Neural crest cell (in vitro differentiated cells): ENCODE data around the gene CFAP221. TPM values are rescaled to one million over a fixed set of nuclear protein-coding genes. Genes with fewer than 3 reads are reported as not detected.

Source experiments
- DNase-seq: peaks from one replicate; pipeline ENCODE4 v3.0.0; 2021; ENCODE audit warnings: low read depth, mixed read lengths, low spot score
- H3K27ac Mint-ChIP-seq: one replicate; pipeline ENCODE4 v1.8.0; 2021; ENCODE audit warnings: mild to moderate bottlenecking, mixed read lengths; ENCODE audit not compliant: unreplicated experiment
- H3K27me3 Mint-ChIP-seq: 2 replicates; pipeline ENCODE4 v1.8.0; 2021; ENCODE audit warnings: low read depth, mild to moderate bottlenecking, mixed read lengths
- H3K36me3 Mint-ChIP-seq: 2 replicates; pipeline ENCODE4 v1.8.0; 2021; ENCODE audit warnings: low read depth, mild to moderate bottlenecking, mixed read lengths
- H3K4me1 Mint-ChIP-seq: 2 replicates; pipeline ENCODE4 v1.8.0; 2021; ENCODE audit warnings: mixed read lengths
- H3K4me3 Mint-ChIP-seq: one replicate; pipeline ENCODE4 v1.8.0; 2021; ENCODE audit warnings: mild to moderate bottlenecking, mixed read lengths
- H3K9me3 Mint-ChIP-seq: 2 replicates; pipeline ENCODE4 v1.8.0; 2021; ENCODE audit warnings: mixed read lengths
- total RNA-seq: library from RNA; stranded (reverse); gene quantifications from 2 replicates; pipeline ENCODE4 v1.2.1, GENCODE V29; 2021
- TF ChIP-seq, protein P1 (sequence below): fragments of 200-600 bp; sonication (generic); conservative IDR thresholded peaks from 2 replicates; pipeline ENCODE4 v1.5.0; 2021; ENCODE audit warnings: antibody characterized with exemption, mild to moderate bottlenecking

The CFAP221 gene
- total RNA-seq, 1 donor from 2014 or later, result 2.0 TPM

- Mint-ChIP-seq H3K27me3 (no peaks in the 10 kb centered on the region), H3K4me3 (no peak overlapping the region), H3K9me3 (peaks cover 7% of the 10 kb centered on the region), H3K27ac (no peak overlapping the region), H3K4me1 (no peaks in the 10 kb centered on the region), H3K36me3 (peaks cover 4% of the 10 kb centered on the region)
- TF ChIP-seq, protein P1, sequence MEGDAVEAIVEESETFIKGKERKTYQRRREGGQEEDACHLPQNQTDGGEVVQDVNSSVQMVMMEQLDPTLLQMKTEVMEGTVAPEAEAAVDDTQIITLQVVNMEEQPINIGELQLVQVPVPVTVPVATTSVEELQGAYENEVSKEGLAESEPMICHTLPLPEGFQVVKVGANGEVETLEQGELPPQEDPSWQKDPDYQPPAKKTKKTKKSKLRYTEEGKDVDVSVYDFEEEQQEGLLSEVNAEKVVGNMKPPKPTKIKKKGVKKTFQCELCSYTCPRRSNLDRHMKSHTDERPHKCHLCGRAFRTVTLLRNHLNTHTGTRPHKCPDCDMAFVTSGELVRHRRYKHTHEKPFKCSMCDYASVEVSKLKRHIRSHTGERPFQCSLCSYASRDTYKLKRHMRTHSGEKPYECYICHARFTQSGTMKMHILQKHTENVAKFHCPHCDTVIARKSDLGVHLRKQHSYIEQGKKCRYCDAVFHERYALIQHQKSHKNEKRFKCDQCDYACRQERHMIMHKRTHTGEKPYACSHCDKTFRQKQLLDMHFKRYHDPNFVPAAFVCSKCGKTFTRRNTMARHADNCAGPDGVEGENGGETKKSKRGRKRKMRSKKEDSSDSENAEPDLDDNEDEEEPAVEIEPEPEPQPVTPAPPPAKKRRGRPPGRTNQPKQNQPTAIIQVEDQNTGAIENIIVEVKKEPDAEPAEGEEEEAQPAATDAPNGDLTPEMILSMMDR, result no peak
- no peak for DNase-seq
Observed at GRCh38 chr2:119574108-119574815, 30.0 kb downstream of the CFAP221 start.

DNA sequence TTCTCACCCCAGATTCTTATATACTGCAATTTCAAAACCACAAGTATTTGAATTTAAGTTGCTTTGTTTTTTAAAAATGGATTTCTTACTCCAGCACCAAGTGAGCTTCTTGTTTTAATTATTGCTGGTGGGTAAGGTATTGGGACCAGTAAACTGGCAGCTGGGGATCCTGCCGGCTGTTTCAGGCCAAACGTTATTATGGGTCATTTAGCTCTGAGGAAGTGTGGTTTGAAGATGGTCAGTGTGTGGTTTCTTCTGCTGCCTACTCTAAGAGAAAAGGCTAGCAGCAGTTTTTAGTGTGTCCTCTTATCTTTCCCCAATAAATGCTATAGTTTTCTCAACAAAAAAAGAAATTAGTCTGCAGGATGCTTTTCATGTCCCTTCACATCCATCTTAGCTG is 30.6 kb downstream of the CFAP221 start:
- no peak overlapping the region for H3K27ac Mint-ChIP-seq
- peaks cover 7% of the 10 kb centered on the region for H3K9me3 Mint-ChIP-seq
- H3K4me1 Mint-ChIP-seq, result no peaks in the 10 kb centered on the region
- TF ChIP-seq, protein P1, result no peak
- no peak for DNase-seq
- H3K27me3 Mint-ChIP-seq, result no peaks in the 10 kb centered on the region
- no peak overlapping the region for H3K4me3 Mint-ChIP-seq
- H3K36me3 Mint-ChIP-seq, result peaks cover under 1% of the 10 kb centered on the region

GRCh38 chr2:119575439-119575838 is 31.2 kb downstream of the CFAP221 start:
- TF ChIP-seq, protein P1, result no peak
- Mint-ChIP-seq H3K4me1 (no peaks in the 10 kb centered on the region), H3K9me3 (peaks cover 5% of the 10 kb centered on the region), H3K36me3 (no peaks in the 10 kb centered on the region), H3K4me3 (no peak overlapping the region), H3K27ac (no peak overlapping the region), H3K27me3 (no peaks in the 10 kb centered on the region)
- no peak for DNase-seq

DNA sequence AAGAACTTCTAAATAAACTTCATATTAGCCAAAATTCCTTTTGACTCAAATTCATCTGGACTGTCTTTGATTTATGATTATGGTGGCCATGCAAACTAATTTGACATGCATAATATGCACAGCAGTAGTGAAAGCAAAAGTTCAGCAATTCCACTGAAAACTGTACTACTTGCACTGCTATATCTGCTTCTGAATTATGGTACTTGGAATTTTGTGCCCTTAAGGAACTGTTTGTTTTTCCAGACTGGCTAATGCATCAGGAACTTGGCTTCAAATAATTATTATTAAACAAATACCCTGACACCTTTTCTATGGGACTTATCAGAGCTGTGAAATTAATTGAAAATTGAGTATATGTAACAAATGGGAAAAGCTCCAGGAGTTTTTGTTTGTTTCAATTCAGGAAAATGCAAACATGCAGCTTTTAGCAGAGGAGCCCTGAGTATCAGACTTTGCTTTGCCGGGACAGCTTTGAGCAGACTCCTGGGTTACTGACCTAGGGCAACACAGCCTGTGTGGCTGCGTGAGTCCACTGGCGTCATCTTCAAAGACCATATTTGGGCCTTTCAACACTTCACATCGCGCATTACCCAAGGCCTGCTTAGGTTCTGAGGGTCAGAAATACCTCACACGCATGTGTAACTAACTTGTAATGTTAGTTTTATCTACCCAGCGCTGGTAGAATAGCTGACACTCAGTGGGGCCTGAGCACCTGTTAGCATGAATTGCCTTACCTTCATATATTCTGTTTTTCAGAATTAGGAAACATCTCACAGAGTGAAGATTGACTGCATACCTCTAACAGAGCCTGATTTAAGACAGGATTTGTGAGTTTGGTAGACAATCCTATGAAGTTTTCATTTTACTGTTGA is 35.4 kb downstream of the CFAP221 start:
- Mint-ChIP-seq H3K36me3 (no peaks in the 10 kb centered on the region), H3K27ac (no peak overlapping the region), H3K4me1 (no peaks in the 10 kb centered on the region), H3K27me3 (no peaks in the 10 kb centered on the region), H3K9me3 (peaks cover 3% of the 10 kb centered on the region), H3K4me3 (no peak overlapping the region)
- TF ChIP-seq, protein P1, result no peak
- no peak for DNase-seq

DNA sequence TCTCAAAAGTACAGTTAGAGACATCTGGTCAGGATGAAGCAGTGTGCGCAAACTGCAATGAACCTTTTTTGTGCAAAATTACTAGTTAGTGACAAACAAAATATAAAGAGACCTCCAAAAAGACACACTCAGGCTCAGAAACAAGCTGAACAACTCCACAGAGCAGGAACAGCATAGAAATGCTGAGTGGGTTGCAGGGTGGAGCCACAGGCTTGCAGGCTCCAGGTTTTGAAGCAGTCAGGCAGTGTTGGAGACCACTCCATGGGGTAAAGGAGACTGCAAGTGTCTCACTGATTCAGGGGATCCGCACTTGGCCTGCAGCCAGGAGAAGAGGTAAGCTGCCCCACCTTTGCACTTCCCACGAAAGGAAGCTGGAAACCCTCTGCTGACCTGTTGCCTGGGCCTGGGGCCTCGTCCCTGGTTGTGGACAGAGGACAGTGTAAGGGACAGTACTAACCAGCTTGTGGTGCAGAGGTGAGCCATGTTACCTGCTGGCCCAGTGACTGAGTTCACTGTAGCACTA is 36.4 kb downstream of the CFAP221 start:
- Mint-ChIP-seq H3K4me3 (no peak overlapping the region), H3K27ac (no peak overlapping the region), H3K36me3 (no peaks in the 10 kb centered on the region), H3K4me1 (no peaks in the 10 kb centered on the region), H3K27me3 (no peaks in the 10 kb centered on the region), H3K9me3 (peaks cover 3% of the 10 kb centered on the region)
- TF ChIP-seq, protein P1, result no peak
- no peak for DNase-seq
